ENCODE measurements around the gene JAML.

The JAML gene

DNA sequence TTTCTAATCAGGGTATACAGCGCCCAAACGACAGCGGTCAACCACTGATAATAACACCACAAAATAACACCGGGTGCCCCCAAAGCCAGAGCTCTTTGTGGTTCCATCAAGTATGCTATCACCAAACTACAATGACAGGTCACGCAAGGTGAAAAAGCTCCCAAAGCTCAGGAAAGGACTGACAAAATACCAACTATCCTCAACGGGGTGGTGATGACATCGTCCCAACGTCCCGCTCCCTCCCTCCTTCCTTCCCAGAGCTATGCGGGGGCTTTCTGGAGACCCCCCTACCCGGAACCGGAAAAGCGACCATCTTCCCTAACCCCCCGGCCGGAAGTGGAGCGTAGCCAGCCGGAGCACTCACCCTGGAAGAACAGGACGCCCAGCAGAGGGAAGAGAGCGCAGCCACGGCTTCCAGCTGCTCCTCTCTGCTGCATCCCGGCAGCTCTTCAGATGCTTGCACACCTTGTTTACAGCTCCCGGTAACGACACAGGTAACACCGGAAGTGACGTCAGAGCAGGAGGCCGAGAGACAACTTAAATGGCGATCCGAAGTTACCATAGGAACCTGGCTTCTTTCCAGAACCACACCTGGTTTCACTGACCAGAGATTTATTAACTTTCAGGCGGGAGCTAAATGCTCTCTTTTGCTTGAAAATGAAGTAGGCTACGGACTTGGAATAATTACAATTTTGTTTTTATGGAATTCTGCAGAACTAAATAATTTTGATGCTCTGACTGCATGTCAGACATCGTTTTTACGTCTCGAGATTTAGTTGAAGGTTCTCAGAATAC, 27.2 kb upstream of the JAML start, which contains the start of gene MPZL3:
TSS of gene MPZL3 (minus strand) at position 508 of the 795 bp plus-strand sequence. CDS start at position 437, 71 bp downstream.
- TF ChIP-seq, protein P1, sequence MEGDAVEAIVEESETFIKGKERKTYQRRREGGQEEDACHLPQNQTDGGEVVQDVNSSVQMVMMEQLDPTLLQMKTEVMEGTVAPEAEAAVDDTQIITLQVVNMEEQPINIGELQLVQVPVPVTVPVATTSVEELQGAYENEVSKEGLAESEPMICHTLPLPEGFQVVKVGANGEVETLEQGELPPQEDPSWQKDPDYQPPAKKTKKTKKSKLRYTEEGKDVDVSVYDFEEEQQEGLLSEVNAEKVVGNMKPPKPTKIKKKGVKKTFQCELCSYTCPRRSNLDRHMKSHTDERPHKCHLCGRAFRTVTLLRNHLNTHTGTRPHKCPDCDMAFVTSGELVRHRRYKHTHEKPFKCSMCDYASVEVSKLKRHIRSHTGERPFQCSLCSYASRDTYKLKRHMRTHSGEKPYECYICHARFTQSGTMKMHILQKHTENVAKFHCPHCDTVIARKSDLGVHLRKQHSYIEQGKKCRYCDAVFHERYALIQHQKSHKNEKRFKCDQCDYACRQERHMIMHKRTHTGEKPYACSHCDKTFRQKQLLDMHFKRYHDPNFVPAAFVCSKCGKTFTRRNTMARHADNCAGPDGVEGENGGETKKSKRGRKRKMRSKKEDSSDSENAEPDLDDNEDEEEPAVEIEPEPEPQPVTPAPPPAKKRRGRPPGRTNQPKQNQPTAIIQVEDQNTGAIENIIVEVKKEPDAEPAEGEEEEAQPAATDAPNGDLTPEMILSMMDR (IDR thresholded peaks at IDR 0.05; ENCODE audit: low read depth, low read length) = no peak
- H3K4me3 ChIP-seq (replicated peaks in 1 of 2; ENCODE audit: low read depth in 2 of 2, low read length in 2 of 2) = peak within 1 kb of the TSS; percentile 83 to 84
- DNase-seq (ENCODE audit: low read depth in 2 of 2) = peak; percentile 69 to 76

DNA sequence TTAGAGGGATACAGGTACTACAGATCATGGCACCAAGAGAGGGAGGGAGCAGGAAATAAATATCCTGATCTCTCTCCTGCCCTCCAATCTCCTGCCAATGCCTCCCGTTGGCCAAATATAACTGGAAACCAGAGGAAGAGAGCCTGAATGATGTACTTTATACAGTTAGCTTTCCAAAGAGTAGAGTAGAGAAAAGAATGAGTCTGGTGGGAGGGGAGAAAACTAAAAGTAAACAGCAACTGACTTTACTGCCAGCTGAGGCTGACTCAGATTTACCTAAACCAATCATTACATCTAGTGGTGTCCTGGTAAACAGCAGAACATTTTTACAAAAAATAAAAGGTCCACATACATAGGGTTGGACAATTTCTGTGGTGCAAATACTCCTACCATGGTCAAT, 22.2 kb upstream of the JAML start:
- TF ChIP-seq, protein P1 (IDR thresholded peaks at IDR 0.05; ENCODE audit: low read depth, low read length) = no peak
- DNase-seq (ENCODE audit: low read depth in 2 of 2) = peak in 1 of 2 donors; percentile 38
- H3K4me3 ChIP-seq (replicated peaks in 1 of 2; ENCODE audit: low read depth in 2 of 2, low read length in 2 of 2) = no peak overlapping the region

DNA sequence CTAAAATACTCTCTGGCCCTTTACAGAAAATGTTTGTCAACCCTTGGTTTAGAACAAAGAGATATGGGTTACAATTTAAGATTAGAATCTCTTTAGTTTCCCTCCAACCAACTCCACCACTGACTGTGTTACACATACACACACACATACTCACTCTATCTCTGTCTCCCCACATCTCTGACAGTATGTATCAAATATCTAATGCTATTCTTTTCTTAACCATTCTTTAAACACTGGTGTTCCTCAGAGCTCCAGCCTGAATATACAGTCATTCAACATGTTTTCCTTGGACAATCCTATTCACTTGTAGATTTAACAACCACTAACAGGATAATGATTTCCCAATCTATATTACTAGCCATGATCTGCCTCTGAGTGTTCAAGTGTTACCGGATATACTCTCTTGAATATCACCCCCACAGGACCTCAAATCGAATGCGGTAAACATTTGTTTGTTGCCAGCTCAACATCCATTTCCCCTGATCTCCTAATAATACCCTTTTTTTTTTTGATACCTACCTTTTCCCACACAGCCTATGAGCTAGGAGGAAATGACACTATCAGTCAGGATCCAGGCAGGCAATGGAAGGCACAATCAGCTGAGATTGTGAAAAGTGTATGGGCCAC, 21.2 kb upstream of the JAML start:
- DNase-seq (ENCODE audit: low read depth in 2 of 2) = peak in 1 of 2 donors; percentile 45
- no peak overlapping the region for H3K4me3 ChIP-seq (replicated peaks in 1 of 2; ENCODE audit: low read depth in 2 of 2, low read length in 2 of 2)
- TF ChIP-seq, protein P1 (IDR thresholded peaks at IDR 0.05; ENCODE audit: low read depth, low read length) = no peak

DNA sequence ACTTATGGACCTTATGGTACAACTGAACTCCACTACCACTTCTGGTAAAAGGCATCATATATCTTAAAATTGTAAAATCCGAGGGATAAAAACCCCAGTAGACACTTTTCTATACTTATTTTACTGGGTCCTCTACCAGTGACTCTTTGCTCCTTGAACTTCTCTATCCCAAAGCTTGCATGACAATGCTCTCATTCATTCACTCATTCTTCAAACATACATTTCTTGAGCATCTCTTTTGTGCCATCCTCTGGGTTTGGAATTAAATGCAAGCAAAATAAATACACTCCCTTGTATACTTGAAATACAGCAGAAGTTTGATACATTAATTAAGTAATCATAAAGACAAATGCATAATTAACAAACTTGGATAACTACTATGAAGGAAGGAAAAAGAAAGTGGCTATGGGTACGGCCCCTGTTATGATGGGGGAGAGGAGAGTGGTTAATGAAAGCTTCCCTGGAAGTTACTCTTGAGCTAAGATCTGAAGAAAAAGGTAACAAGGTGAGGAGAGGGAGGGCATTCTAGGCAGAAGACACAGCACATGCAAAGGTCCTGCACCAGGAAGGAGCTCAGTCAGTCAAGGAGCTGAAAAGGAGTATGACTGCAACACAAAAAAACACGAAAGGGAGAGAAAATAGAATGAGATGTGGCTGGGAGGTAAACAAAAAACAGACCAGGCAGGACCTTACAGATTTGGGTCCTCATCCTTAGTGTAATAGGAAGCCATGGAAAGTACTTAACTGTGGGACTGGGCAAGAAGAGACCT, 19.4 kb upstream of the JAML start:
- no peak overlapping the region for H3K4me3 ChIP-seq (replicated peaks in 1 of 2; ENCODE audit: low read depth in 2 of 2, low read length in 2 of 2)
- TF ChIP-seq, protein P1 (IDR thresholded peaks at IDR 0.05; ENCODE audit: low read depth, low read length) = no peak
- DNase-seq (ENCODE audit: low read depth in 2 of 2) = no peak

DNA sequence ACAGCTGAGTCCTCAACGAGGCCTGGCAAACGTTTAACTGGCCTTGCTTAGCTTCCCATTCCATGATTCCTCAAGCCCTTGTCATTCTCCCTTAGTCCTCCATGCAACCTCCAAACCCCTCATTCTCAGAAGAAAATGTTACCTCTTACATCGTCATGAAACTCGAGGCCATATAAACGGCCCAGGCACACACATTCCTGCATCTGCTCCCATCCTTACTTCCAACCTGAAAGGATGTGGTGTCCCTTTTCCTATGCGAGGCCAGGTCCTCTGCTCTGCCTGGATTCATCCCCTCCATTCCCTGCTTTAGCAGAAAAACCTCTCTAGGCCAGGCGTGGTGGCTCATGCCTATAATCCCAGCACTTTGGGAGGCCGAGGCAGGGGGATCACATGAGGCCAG, 18.4 kb upstream of the JAML start:
- TF ChIP-seq, protein P1 (IDR thresholded peaks at IDR 0.05; ENCODE audit: low read depth, low read length) = no peak
- H3K4me3 ChIP-seq (replicated peaks in 1 of 2; ENCODE audit: low read depth in 2 of 2, low read length in 2 of 2) = no peak overlapping the region
- DNase-seq (ENCODE audit: low read depth in 2 of 2) = no peak

DNA sequence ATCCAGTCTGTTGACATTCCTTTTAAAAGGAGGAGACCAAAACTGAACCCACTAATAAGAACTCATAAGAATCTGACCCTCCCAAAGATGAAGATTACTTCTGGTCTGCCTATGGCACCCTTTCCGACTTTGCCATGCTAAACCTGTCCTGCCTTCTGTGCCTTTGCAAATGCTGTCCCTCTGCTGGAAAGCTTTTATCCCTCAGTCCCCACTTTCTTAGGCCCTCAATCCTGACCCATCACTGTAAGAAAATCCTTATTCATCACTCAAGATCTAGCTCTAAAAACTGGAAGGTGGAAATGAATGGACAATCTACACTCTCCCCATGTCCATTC, 16.9 kb upstream of the JAML start:
- H3K4me3 ChIP-seq (replicated peaks in 1 of 2; ENCODE audit: low read depth in 2 of 2, low read length in 2 of 2) = no peak overlapping the region
- no peak for DNase-seq (ENCODE audit: low read depth in 2 of 2)
- TF ChIP-seq, protein P1 (IDR thresholded peaks at IDR 0.05; ENCODE audit: low read depth, low read length) = no peak
